Measurements from ENCODE around the gene KLK12. TPM values are rescaled to one million over a fixed set of nuclear protein-coding genes. Genes with fewer than 3 reads are reported as not detected.
"Not testable (repeated sequence)": the region's sequence is repeated elsewhere in the genome, so short reads cannot be mapped to it uniquely, and the experiment has no call there.

Gene KLK12
- total and polyA plus RNA-seq, 2 donors (not counting 1 experiment from before 2014, with no cell fraction given) = not detected

- DNase-seq (ENCODE audit: low read depth in 2 of 2) = no peak
- no peaks in the 10 kb centered on the region for H3K9me3 ChIP-seq (ENCODE audit: control insufficient read depth, insufficient read depth, low read depth, low read length)
- H3K4me2 ChIP-seq (ENCODE audit: extremely low read depth, insufficient read depth, low read length) = no peak overlapping the region
- TF ChIP-seq CTCF (conservative IDR thresholded peaks at IDR 0.05 in 1 of 2, IDR thresholded peaks at IDR 0.05 in 1 of 2; ENCODE audit: low read depth in 1 of 2, low read length in 2 of 2) (no peak), EZH2 (IDR thresholded peaks at IDR 0.05; ENCODE audit: low read length, missing control alignments) (no peak)
- no peaks in the 10 kb centered on the region for H3K36me3 ChIP-seq (ENCODE audit: control insufficient read depth, insufficient read depth, low read length)
- H3K27me3 ChIP-seq (ENCODE audit: control insufficient read depth, insufficient read depth, low read length) = no peaks in the 10 kb centered on the region
- no peaks in the 10 kb centered on the region for H3K4me1 ChIP-seq (ENCODE audit: control insufficient read depth, extremely low read depth, insufficient read depth, low read length)
- H3K9ac ChIP-seq (ENCODE audit: insufficient read depth, low read length) = no peak overlapping the region
- H3K27ac ChIP-seq (ENCODE audit: insufficient read depth, low read length) = no peak overlapping the region
- H4K20me1 ChIP-seq (ENCODE audit: control insufficient read depth, extremely low read depth, insufficient read depth, low read length) = no peaks in the 10 kb centered on the region
- H2AFZ ChIP-seq (ENCODE audit: low read length) = no peak overlapping the region
- H3K79me2 ChIP-seq (ENCODE audit: control insufficient read depth, insufficient read depth, low read length) = no peaks in the 10 kb centered on the region
- no peak overlapping the region for H3K4me3 ChIP-seq (replicated peaks in 1 of 4; ENCODE audit: control extremely low read depth in 1 of 4, insufficient read depth in 1 of 4, low read depth in 3 of 4, low read length in 4 of 4)
Measured at GRCh38 chr19:50998061-50998460, 36.7 kb downstream of the KLK12 start.

GRCh38 chr19:50994129-50994528 lies 40.7 kb downstream of the KLK12 start:
- H2AFZ ChIP-seq (ENCODE audit: low read length) = no peak overlapping the region
- TF ChIP-seq EZH2 (IDR thresholded peaks at IDR 0.05; ENCODE audit: low read length, missing control alignments) = no peak

GRCh38 chr19:50992666-50993035 lies 42.2 kb downstream of the KLK12 start:
- Histone ChIP-seq H3K4me3 (replicated peaks in 1 of 4; ENCODE audit: control extremely low read depth in 1 of 4, insufficient read depth in 1 of 4, low read depth in 3 of 4, low read length in 4 of 4) (no peak overlapping the region), H2AFZ (ENCODE audit: low read length) (no peak overlapping the region), H3K27ac (ENCODE audit: insufficient read depth, low read length) (no peak overlapping the region), H3K4me1 (ENCODE audit: control insufficient read depth, extremely low read depth, insufficient read depth, low read length) (no peaks in the 10 kb centered on the region), H3K4me2 (ENCODE audit: extremely low read depth, insufficient read depth, low read length) (no peak overlapping the region), H3K79me2 (ENCODE audit: control insufficient read depth, insufficient read depth, low read length) (no peaks in the 10 kb centered on the region), H3K36me3 (ENCODE audit: control insufficient read depth, insufficient read depth, low read length) (no peaks in the 10 kb centered on the region), H3K27me3 (ENCODE audit: control insufficient read depth, insufficient read depth, low read length) (no peaks in the 10 kb centered on the region), H4K20me1 (ENCODE audit: control insufficient read depth, extremely low read depth, insufficient read depth, low read length) (no peaks in the 10 kb centered on the region), H3K9ac (ENCODE audit: insufficient read depth, low read length) (no peak overlapping the region), H3K9me3 (ENCODE audit: control insufficient read depth, insufficient read depth, low read depth, low read length) (no peaks in the 10 kb centered on the region)
- TF ChIP-seq CTCF (conservative IDR thresholded peaks at IDR 0.05 in 1 of 2, IDR thresholded peaks at IDR 0.05 in 1 of 2; ENCODE audit: low read depth in 1 of 2, low read length in 2 of 2) = no peak
- TF ChIP-seq EZH2 (IDR thresholded peaks at IDR 0.05; ENCODE audit: low read length, missing control alignments) = no peak
- DNase-seq (ENCODE audit: low read depth in 2 of 2) = no peak

More at GRCh38 chr19:50994129-50994528, 40.7 kb downstream of the KLK12 start:
- Histone ChIP-seq H3K27ac (ENCODE audit: insufficient read depth, low read length) (no peak overlapping the region), H3K9me3 (ENCODE audit: control insufficient read depth, insufficient read depth, low read depth, low read length) (no peaks in the 10 kb centered on the region), H3K36me3 (ENCODE audit: control insufficient read depth, insufficient read depth, low read length) (no peaks in the 10 kb centered on the region), H3K27me3 (ENCODE audit: control insufficient read depth, insufficient read depth, low read length) (no peaks in the 10 kb centered on the region), H3K9ac (ENCODE audit: insufficient read depth, low read length) (no peak overlapping the region), H3K4me2 (ENCODE audit: extremely low read depth, insufficient read depth, low read length) (no peak overlapping the region), H3K79me2 (ENCODE audit: control insufficient read depth, insufficient read depth, low read length) (no peaks in the 10 kb centered on the region), H4K20me1 (ENCODE audit: control insufficient read depth, extremely low read depth, insufficient read depth, low read length) (no peaks in the 10 kb centered on the region), H3K4me1 (ENCODE audit: control insufficient read depth, extremely low read depth, insufficient read depth, low read length) (no peaks in the 10 kb centered on the region), H3K4me3 (replicated peaks in 1 of 4; ENCODE audit: control extremely low read depth in 1 of 4, insufficient read depth in 1 of 4, low read depth in 3 of 4, low read length in 4 of 4) (no peak overlapping the region)
- no peak for DNase-seq (ENCODE audit: low read depth in 2 of 2)

- H3K4me3 ChIP-seq (replicated peaks in 1 of 4; ENCODE audit: control extremely low read depth in 1 of 4, insufficient read depth in 1 of 4, low read depth in 3 of 4, low read length in 4 of 4); H2AFZ ChIP-seq (ENCODE audit: low read length); H3K27me3 ChIP-seq (ENCODE audit: control insufficient read depth, insufficient read depth, low read length); H3K27ac ChIP-seq (ENCODE audit: insufficient read depth, low read length); H3K9ac ChIP-seq (ENCODE audit: insufficient read depth, low read length); H3K36me3 ChIP-seq (ENCODE audit: control insufficient read depth, insufficient read depth, low read length); H3K4me2 ChIP-seq (ENCODE audit: extremely low read depth, insufficient read depth, low read length); H3K79me2 ChIP-seq (ENCODE audit: control insufficient read depth, insufficient read depth, low read length); H3K9me3 ChIP-seq (ENCODE audit: control insufficient read depth, insufficient read depth, low read depth, low read length); H4K20me1 ChIP-seq (ENCODE audit: control insufficient read depth, extremely low read depth, insufficient read depth, low read length); DNase-seq (ENCODE audit: low read depth in 2 of 2); H3K4me1 ChIP-seq (ENCODE audit: control insufficient read depth, extremely low read depth, insufficient read depth, low read length): not testable (repeated sequence)
Measured at GRCh38 chr19:50984416-50984815, 50.4 kb downstream of the KLK12 start.

Data from fibroblast of lung (primary cell).